GM12878 (cell line): ENCODE measurements around the gene STARD13. TPM values are rescaled to one million over a fixed set of nuclear protein-coding genes. Genes with fewer than 3 reads are reported as not detected.
A peak's percentile ranks its signal among the peaks of the same experiment; 100 is the strongest.

Source experiments
- BACH1 ChIP-seq: fragments of 450-650 bp; IDR thresholded peaks from 2 replicates; pipeline ENCODE4 v1.6.1; 2017; ENCODE audit warnings: mild to moderate bottlenecking, borderline replicate concordance
- CBX3 ChIP-seq: fragments of 200-600 bp; sonication (generic); IDR thresholded peaks from 2 replicates; pipeline ENCODE4 v1.6.1; 2016; ENCODE audit warnings: low read depth, borderline replicate concordance
- E2F8 ChIP-seq: fragments of 450-650 bp; IDR thresholded peaks from 2 replicates; pipeline ENCODE4 v1.6.1; 2018; ENCODE audit warnings: mild to moderate bottlenecking, low read depth, moderate library complexity; ENCODE audit not compliant: partially characterized antibody
- ESRRA ChIP-seq: IDR thresholded peaks from 2 replicates; pipeline ENCODE4 v1.6.1; 2012; ENCODE audit warnings: mild to moderate bottlenecking, low read length, improper control_type of control experiment
- HDAC6 ChIP-seq: fragments of 200-600 bp; sonication (generic); IDR thresholded peaks from one replicate; pipeline ENCODE4 v1.8.0; 2017; ENCODE audit warnings: antibody characterized with exemption; ENCODE audit not compliant: unreplicated experiment
- IRF3 ChIP-seq: fragments of 450-650 bp; IDR thresholded peaks from 2 replicates; pipeline ENCODE4 v1.6.1; 2014; ENCODE audit warnings: mild to moderate bottlenecking
- KAT2A ChIP-seq: conservative IDR thresholded peaks from 2 replicates; pipeline ENCODE4 v1.6.1; 2011; ENCODE audit warnings: low read depth, low read length; ENCODE audit not compliant: control insufficient read depth
- MXI1 ChIP-seq: fragments of 150-350 bp; IDR thresholded peaks from 2 replicates; pipeline ENCODE4 v1.6.1; 2011; ENCODE audit warnings: low read depth, mild to moderate bottlenecking, inconsistent platforms, low read length, improper control_type of control experiment
- NFIC ChIP-seq: IDR thresholded peaks from 2 replicates; pipeline ENCODE4 v1.6.1; 2012; ENCODE audit warnings: low read depth, mild to moderate bottlenecking, inconsistent platforms, low read length, moderate library complexity
- NFXL1 ChIP-seq: fragments of 450-650 bp; IDR thresholded peaks from 2 replicates; pipeline ENCODE4 v1.6.1; 2017; ENCODE audit warnings: antibody characterized with exemption, mild to moderate bottlenecking, borderline replicate concordance
- PRDM15 ChIP-seq: fragments of 450-650 bp; formaldehyde crosslinking; IDR thresholded peaks from 2 replicates; pipeline ENCODE4 v1.4.0; 2020; ENCODE audit warnings: mild to moderate bottlenecking, moderate library complexity
- RFX5 ChIP-seq: IDR thresholded peaks from 2 replicates; pipeline ENCODE4 v1.6.1; 2011; ENCODE audit warnings: low read depth, low read length, improper control_type of control experiment
- SMC3 ChIP-seq: IDR thresholded peaks from 2 replicates; pipeline ENCODE4 v1.6.1; 2011; ENCODE audit warnings: low read length, improper control_type of control experiment, borderline replicate concordance
- SPI1 ChIP-seq: IDR thresholded peaks from 2 replicates; pipeline ENCODE4 v1.6.1; 2011; ENCODE audit warnings: low read depth, mild to moderate bottlenecking, low read length, moderate library complexity, borderline replicate concordance; ENCODE audit not compliant: insufficient read depth
- SREBF1 ChIP-seq: IDR thresholded peaks from 2 replicates; pipeline ENCODE4 v1.6.1; 2012; ENCODE audit warnings: mild to moderate bottlenecking, low read length
- ZBTB33 ChIP-seq: fragments of 450-650 bp; IDR thresholded peaks from 2 replicates; pipeline ENCODE4 v1.6.1; 2017; ENCODE audit warnings: mild to moderate bottlenecking
- ZNF274 ChIP-seq: IDR thresholded peaks from one replicate; pipeline ENCODE4 v1.8.0; 2011; ENCODE audit not compliant: insufficient read length, insufficient read depth
- polyA plus RNA-seq, 11 experiments: library from polyadenylated mRNA; depleted of rRNA in 4 of 11; unstranded in 6 of 11; stranded (reverse) in 5 of 11; fragments of >200 nt; fragmentation: Nextera tagmentation in 4 of 11; fragmentation: Illumina TruSeq in 1 of 11; extraction: Ambion mirVana in 4 of 11; extraction: Trizol in 1 of 11; gene quantifications; 1 replicate in 1 of 11; 2 replicates in 10 of 11; pipeline versions ENCODE4 v1.2.1 to v1.2.3, GENCODE V29; 2011 to 2016; ENCODE audit warnings: inconsistent platforms in 2 of 11, missing spikeins in 2 of 11, low read depth in 1 of 11
- total RNA-seq, 4 experiments: library from RNA; depleted of rRNA in 3 of 4; stranded (reverse); fragments of >200 nt in 3 of 4; fragmentation: Illumina TruSeq in 1 of 4; extraction: Trizol in 1 of 4; gene quantifications; 2 replicates each; pipeline versions ENCODE4 v1.2.1 to v1.2.3, GENCODE V29; 2013 to 2021

The STARD13 gene
- total and polyA plus RNA-seq, 10 of the 15 experiments (the other 5 are each of a cell fraction or from before 2014, with no cell fraction given): 4.0 to 41.6 (median 10.1) TPM

- TF ChIP-seq MXI1 (no peak), PRDM15 (CRISPR knock-in tag) (no peak), IRF3 (no peak), HDAC6 (no peak), CBX3 (no peak), RFX5 (no peak), KAT2A (no peak), ZNF274 (no peak), NFXL1 (no peak), ZBTB33 (no peak), SREBF1 (no peak), NFIC (peak; percentile 69; the same call in 1 of the 2 replicates), BACH1 (peak; percentile 70; the same call in 1 of the 2 replicates), SMC3 (no peak), SPI1 (no peak), ESRRA (no peak), E2F8 (no peak)
Observed at GRCh38 chr13:33182729-33183128, 102.8 kb downstream of the STARD13 start (continued).
